ENCODE results near the gene AP5M1. TPM values are rescaled to one million over a fixed set of nuclear protein-coding genes. Genes with fewer than 3 reads are reported as not detected.
"Not testable (repeated sequence)": the region's sequence is repeated elsewhere in the genome, so short reads cannot be mapped to it uniquely, and the experiment has no call there.

AP5M1 gene
- total RNA-seq, 1 experiment from 2014 or later = 58.7 TPM

GRCh38 chr14:57232006-57232405 is 36.8 kb upstream of the AP5M1 start:
- Histone ChIP-seq H3K27ac (ENCODE audit: low read depth, low read length, poor library complexity, severe bottlenecking) (peak overlapping the region; percentile 8), H3K4me1 (ENCODE audit: insufficient read depth, low read length, poor library complexity, severe bottlenecking) (no peaks in the 10 kb centered on the region), H3K27me3 (replicated peaks; ENCODE audit: insufficient read depth, low read depth, low read length, poor library complexity) (no peaks in the 10 kb centered on the region), H3K9me3 (ENCODE audit: low read depth, low read length, poor library complexity, severe bottlenecking) (no peaks in the 10 kb centered on the region), H3K36me3 (ENCODE audit: insufficient read depth, low read length, poor library complexity, severe bottlenecking) (peaks cover 51% of the 10 kb centered on the region), H3K4me3 (ENCODE audit: low read depth, low read length, poor library complexity, severe bottlenecking) (no peak overlapping the region)
- intact Hi-C loops (cut with micrococcal nuclease; ENCODE audit: unreplicated experiment) = no loop called here
- CTCF ChIA-PET = no interaction called here
- no TSS peak for BruUV-seq (replicated peaks)
- no peak for TF ChIP-seq CTCF (conservative IDR thresholded peaks at IDR 0.05; ENCODE audit: low read depth, low read length)
- TF ChIP-seq EZH2 (IDR thresholded peaks at IDR 0.05; ENCODE audit: borderline replicate concordance, low read depth, low read length, poor library complexity, severe bottlenecking) = no peak
- POLR2A ChIA-PET (ENCODE audit: low non-redundant PET) = no interaction called here
- DNase-seq (ENCODE audit: low spot score) = no peak

- H3K4me1 ChIP-seq (ENCODE audit: insufficient read depth, low read length, poor library complexity, severe bottlenecking); CTCF ChIA-PET; BruUV-seq (replicated peaks); H3K9me3 ChIP-seq (ENCODE audit: low read depth, low read length, poor library complexity, severe bottlenecking); intact Hi-C loops (cut with micrococcal nuclease; ENCODE audit: unreplicated experiment); DNase-seq (ENCODE audit: low spot score); H3K27ac ChIP-seq (ENCODE audit: low read depth, low read length, poor library complexity, severe bottlenecking); H3K4me3 ChIP-seq (ENCODE audit: low read depth, low read length, poor library complexity, severe bottlenecking); H3K27me3 ChIP-seq (replicated peaks; ENCODE audit: insufficient read depth, low read depth, low read length, poor library complexity); POLR2A ChIA-PET (ENCODE audit: low non-redundant PET): not testable (repeated sequence)
- H3K36me3 ChIP-seq (ENCODE audit: insufficient read depth, low read length, poor library complexity, severe bottlenecking) = peaks cover 19% of the 10 kb centered on the region
Measured at GRCh38 chr14:57240115-57240514, 28.7 kb upstream of the AP5M1 start.

GRCh38 chr14:57243320-57243719 is 25.5 kb upstream of the AP5M1 start:
- H3K36me3 ChIP-seq (ENCODE audit: insufficient read depth, low read length, poor library complexity, severe bottlenecking) = peaks cover 14% of the 10 kb centered on the region
- POLR2A ChIA-PET (ENCODE audit: low non-redundant PET) = no interaction called here
- BruUV-seq (replicated peaks) = no TSS peak

More at GRCh38 chr14:57243320-57243719, 25.5 kb upstream of the AP5M1 start:
- intact Hi-C loops (cut with micrococcal nuclease; ENCODE audit: unreplicated experiment) = no loop called here
- Histone ChIP-seq H3K9me3 (ENCODE audit: low read depth, low read length, poor library complexity, severe bottlenecking) (no peaks in the 10 kb centered on the region), H3K27me3 (replicated peaks; ENCODE audit: insufficient read depth, low read depth, low read length, poor library complexity) (no peaks in the 10 kb centered on the region), H3K4me3 (ENCODE audit: low read depth, low read length, poor library complexity, severe bottlenecking) (no peak overlapping the region), H3K27ac (ENCODE audit: low read depth, low read length, poor library complexity, severe bottlenecking) (no peak overlapping the region), H3K4me1 (ENCODE audit: insufficient read depth, low read length, poor library complexity, severe bottlenecking) (peaks cover 10% of the 10 kb centered on the region)
- DNase-seq (ENCODE audit: low spot score) = no peak
- CTCF ChIA-PET = no interaction called here
- TF ChIP-seq EZH2 (IDR thresholded peaks at IDR 0.05; ENCODE audit: borderline replicate concordance, low read depth, low read length, poor library complexity, severe bottlenecking) (no peak), CTCF (conservative IDR thresholded peaks at IDR 0.05; ENCODE audit: low read depth, low read length) (no peak)
